ENCODE data around the gene GPX4. TPM values are rescaled to one million over a fixed set of nuclear protein-coding genes. Genes with fewer than 3 reads are reported as not detected.

Gene GPX4
- total and polyA plus RNA-seq, 10 of the 15 experiments (the other 5 are each of a cell fraction or from before 2014, with no cell fraction given), result 33.3 to 749 (median 297) TPM

DNA sequence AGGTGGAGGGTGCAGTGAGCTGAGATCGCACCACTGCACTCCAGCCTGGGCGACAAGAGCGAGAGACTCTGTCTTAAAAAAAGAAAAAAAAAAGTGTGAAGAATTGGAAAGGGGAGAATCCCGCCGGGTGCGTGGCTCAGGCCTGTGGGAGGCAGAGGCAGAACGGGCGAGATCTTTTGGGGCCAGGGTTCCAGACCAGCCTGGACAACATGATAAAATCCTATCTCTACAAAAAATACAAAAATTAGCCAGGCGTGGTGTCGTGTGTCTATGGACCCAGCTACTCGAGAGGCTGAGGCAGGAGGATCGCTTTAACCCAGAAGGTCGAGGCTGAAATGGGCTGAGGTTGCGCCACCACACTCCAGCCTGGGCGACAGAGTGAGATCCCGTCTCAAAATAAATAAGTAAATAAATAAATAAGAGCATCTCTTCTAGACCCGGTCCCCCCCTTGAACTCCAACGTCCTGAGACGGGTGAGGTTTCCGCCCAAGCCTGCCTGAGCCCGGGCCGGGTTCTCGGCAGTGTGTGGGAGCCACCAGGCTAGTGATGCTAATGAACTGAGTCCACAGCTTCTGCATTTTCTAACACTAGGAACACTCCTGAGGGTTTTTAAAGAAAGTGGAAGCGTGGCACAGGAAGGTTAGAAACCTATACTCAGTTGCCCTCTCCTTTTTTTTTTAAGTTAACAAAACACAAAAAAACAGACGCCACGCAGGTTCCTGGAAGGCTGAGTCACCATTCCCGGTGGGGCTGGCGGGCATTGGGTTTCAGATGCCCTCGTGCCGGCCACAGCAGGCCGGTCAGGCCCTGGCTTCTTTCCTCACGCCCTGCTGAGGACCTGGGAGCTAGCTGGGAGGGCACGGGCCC, 22.0 kb downstream of the GPX4 start:
- FAIRE-seq, result no peak
- H4K20me1 ChIP-seq (ENCODE audit: control insufficient read depth, insufficient read depth), result no peaks in the 10 kb centered on the region; the same call in 1 of the 2 replicates
- H3K4me2 ChIP-seq (ENCODE audit: control insufficient read depth, insufficient read depth), result no peak overlapping the region
- H3K4me3 ChIP-seq, result no peak overlapping the region
- no peaks in the 10 kb centered on the region for H3K9me3 ChIP-seq (replicated peaks; ENCODE audit: control insufficient read depth, insufficient read depth, low read length)
- H2AFZ ChIP-seq (ENCODE audit: control insufficient read depth, low read depth, low read length), result no peak overlapping the region
- intact Hi-C loops (cut with micrococcal nuclease; ENCODE audit: unreplicated experiment) (no loop called here), in situ Hi-C loops (cut with MboI) (no loop called here)
- H3K79me2 ChIP-seq (ENCODE audit: control insufficient read depth, insufficient read depth, low read length), result peaks cover 17% of the 10 kb centered on the region
- no TSS peak for BruUV-seq (replicated peaks)
- peaks cover 3 to 41% of the 10 kb centered on the region in 2 experiments for H3K36me3 ChIP-seq (ENCODE audit: control insufficient read depth in 2 of 2, insufficient read depth in 2 of 2, low read length in 1 of 2)
- POLR2A ChIA-PET, result interaction anchor here (0.7 kb wide), 1 partner anchor 8 kb away, joined by 4 read pairs; no protein-coding TSS in a partner anchor
- RAD21 ChIA-PET (ENCODE audit: unreplicated experiment), result interaction anchor here (1.5 kb wide), 1 partner anchor 12 kb away, joined by 5 read pairs; no protein-coding TSS in a partner anchor
- TF ChIP-seq SMC3 (IDR thresholded peaks at IDR 0.05; ENCODE audit: borderline replicate concordance, low read length), result no peak
- no peak for TF ChIP-seq ETV6 (conservative IDR thresholded peaks at IDR 0.05 in 1 of 2, IDR thresholded peaks at IDR 0.05 in 1 of 2; ENCODE audit: borderline replicate concordance in 1 of 2, low read depth in 1 of 2)
- no peak for TF ChIP-seq EGR1 (IDR thresholded peaks at IDR 0.05; ENCODE audit: borderline replicate concordance in 1 of 2, low read depth in 2 of 2, low read length in 2 of 2)
- TF ChIP-seq ZZZ3 (IDR thresholded peaks at IDR 0.05; ENCODE audit: control insufficient read depth, insufficient read length, low read depth), result no peak
- TF ChIP-seq, protein P1, sequence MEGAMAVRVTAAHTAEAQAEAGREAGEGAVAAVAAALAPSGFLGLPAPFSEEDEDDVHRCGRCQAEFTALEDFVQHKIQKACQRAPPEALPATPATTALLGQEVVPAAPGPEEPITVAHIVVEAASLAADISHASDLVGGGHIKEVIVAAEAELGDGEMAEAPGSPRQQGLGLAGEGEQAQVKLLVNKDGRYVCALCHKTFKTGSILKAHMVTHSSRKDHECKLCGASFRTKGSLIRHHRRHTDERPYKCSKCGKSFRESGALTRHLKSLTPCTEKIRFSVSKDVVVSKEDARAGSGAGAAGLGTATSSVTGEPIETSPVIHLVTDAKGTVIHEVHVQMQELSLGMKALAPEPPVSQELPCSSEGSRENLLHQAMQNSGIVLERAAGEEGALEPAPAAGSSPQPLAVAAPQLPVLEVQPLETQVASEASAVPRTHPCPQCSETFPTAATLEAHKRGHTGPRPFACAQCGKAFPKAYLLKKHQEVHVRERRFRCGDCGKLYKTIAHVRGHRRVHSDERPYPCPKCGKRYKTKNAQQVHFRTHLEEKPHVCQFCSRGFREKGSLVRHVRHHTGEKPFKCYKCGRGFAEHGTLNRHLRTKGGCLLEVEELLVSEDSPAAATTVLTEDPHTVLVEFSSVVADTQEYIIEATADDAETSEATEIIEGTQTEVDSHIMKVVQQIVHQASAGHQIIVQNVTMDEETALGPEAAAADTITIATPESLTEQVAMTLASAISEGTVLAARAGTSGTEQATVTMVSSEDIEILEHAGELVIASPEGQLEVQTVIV (IDR thresholded peaks at IDR 0.05; ENCODE audit: borderline replicate concordance, partially characterized antibody), result no peak
- TF ChIP-seq SRF (IDR thresholded peaks at IDR 0.05; ENCODE audit: low read depth in 2 of 2, low read length in 2 of 2), result no peak
- TF ChIP-seq, protein P2, sequence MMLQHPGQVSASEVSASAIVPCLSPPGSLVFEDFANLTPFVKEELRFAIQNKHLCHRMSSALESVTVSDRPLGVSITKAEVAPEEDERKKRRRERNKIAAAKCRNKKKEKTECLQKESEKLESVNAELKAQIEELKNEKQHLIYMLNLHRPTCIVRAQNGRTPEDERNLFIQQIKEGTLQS (IDR thresholded peaks at IDR 0.05; ENCODE audit: borderline replicate concordance, extremely low read depth, low read depth, low read length), result no peak
- TF ChIP-seq MTA3 (IDR thresholded peaks at IDR 0.05; ENCODE audit: borderline replicate concordance, low read length), result no peak
- TF ChIP-seq, protein P3, sequence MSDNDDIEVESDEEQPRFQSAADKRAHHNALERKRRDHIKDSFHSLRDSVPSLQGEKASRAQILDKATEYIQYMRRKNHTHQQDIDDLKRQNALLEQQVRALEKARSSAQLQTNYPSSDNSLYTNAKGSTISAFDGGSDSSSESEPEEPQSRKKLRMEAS (IDR thresholded peaks at IDR 0.05; ENCODE audit: low read depth, low read length), result no peak
- TF ChIP-seq HDAC6 (IDR thresholded peaks at IDR 0.05; ENCODE audit: unreplicated experiment), result no peak
- TF ChIP-seq ZNF207 (IDR thresholded peaks at IDR 0.05; ENCODE audit: borderline replicate concordance), result no peak
- no peak for TF ChIP-seq MEF2A (IDR thresholded peaks at IDR 0.05; ENCODE audit: insufficient read depth, low read depth, low read length)
- no peak for TF ChIP-seq ZSCAN29 (IDR thresholded peaks at IDR 0.05)
- no peak for TF ChIP-seq EZH2 (IDR thresholded peaks at IDR 0.05; ENCODE audit: borderline replicate concordance, control insufficient read depth, low read depth, low read length)
- no peak for TF ChIP-seq POLR2A (IDR thresholded peaks at IDR 0.05; ENCODE audit: low read depth, low read length)
- no peak for TF ChIP-seq TCF12 (IDR thresholded peaks at IDR 0.05; ENCODE audit: low read depth, low read length)
- TF ChIP-seq TCF7 (IDR thresholded peaks at IDR 0.05; ENCODE audit: borderline replicate concordance), result no peak
- no peak for DNase-seq (ENCODE audit: low read depth, low spot score)
- H3K9ac ChIP-seq (ENCODE audit: control insufficient read depth, insufficient read depth, low read length), result no peak overlapping the region
- WGBS (ENCODE audit: insufficient coverage, insufficient replicate concordance, low lambda C conversion rate, missing lambda C conversion rate), result 73% methylated on average over 33 of the region's 33 CpGs
- no peak for ATAC-seq
- SMC1A ChIA-PET (ENCODE audit: uncharacterized antibody, unreplicated experiment), result no interaction called here
- H3K27me3 ChIP-seq (replicated peaks in 1 of 2; ENCODE audit: control insufficient read depth in 2 of 2, insufficient read depth in 2 of 2, low read length in 1 of 2), result no peaks in the 10 kb centered on the region
- no peak overlapping the region for H3K27ac ChIP-seq (ENCODE audit: control insufficient read depth, insufficient read depth)
- H3K4me1 ChIP-seq (ENCODE audit: control insufficient read depth, insufficient read depth, low read length), result peaks cover 10% of the 10 kb centered on the region
- CTCF ChIA-PET, result interaction anchor here (0.7 to 1.1 kb wide), 2 partner anchors 8 to 458 kb away, joined by 3 to 4 read pairs; no protein-coding TSS in a partner anchor
